OCI-LY3 (cell line): ENCODE results near the gene MYH9.
"Not testable (repeated sequence)": the region's sequence is repeated elsewhere in the genome, so short reads cannot be mapped to it uniquely, and the experiment has no call there.

ENCODE experiments used
- H2AFZ ChIP-seq: fragments of 200-600, 300-600 bp; shearing (Covaris generic); 2 replicates; pipeline ENCODE4 v1.6.0; 2014; ENCODE audit warnings: antibody characterized with exemption, low read depth, low read length
- H3K27ac ChIP-seq: fragments of 200-600, 300-600 bp; sonication (generic); 2 replicates; pipeline ENCODE4 v1.5.1; 2014; ENCODE audit warnings: mild to moderate bottlenecking, low read length, moderate library complexity, mixed read lengths
- H3K27me3 ChIP-seq: fragments of 200-600, 300-600 bp; sonication (generic); 2 replicates; pipeline ENCODE4 v1.6.1; 2014; ENCODE audit warnings: low read depth, low read length, mixed read lengths
- H3K36me3 ChIP-seq: fragments of 200-600, 300-600 bp; sonication (generic); replicated peaks from 2 replicates; pipeline ENCODE3; 2014; ENCODE audit warnings: low read depth, low read length, mixed read lengths
- H3K4me1 ChIP-seq: fragments of 300-600, 200-600 bp; sonication (generic); 2 replicates; pipeline ENCODE4 v1.6.1; 2014; ENCODE audit warnings: low read length, mixed read lengths
- H3K4me2 ChIP-seq: fragments of 200-600, 300-600 bp; sonication (generic); 2 replicates; pipeline ENCODE4 v1.6.1; 2014; ENCODE audit warnings: low read length, mixed read lengths
- H3K4me3 ChIP-seq: fragments of 300-600, 200-600 bp; sonication (generic); 2 replicates; pipeline ENCODE4 v1.5.1; 2014; ENCODE audit warnings: antibody characterized with exemption, mild to moderate bottlenecking, low read length, moderate library complexity
- H3K79me2 ChIP-seq: fragments of 300-600, 200-600 bp; shearing (Covaris generic); 2 replicates; pipeline ENCODE4 v1.6.1; 2014; ENCODE audit warnings: mild to moderate bottlenecking, low read length, mixed read lengths
- H3K9ac ChIP-seq: fragments of 300-600, 200-600 bp; shearing (Covaris generic); 2 replicates; pipeline ENCODE4 v1.6.0; 2014; ENCODE audit warnings: mild to moderate bottlenecking, low read length, moderate library complexity
- H3K9me3 ChIP-seq: fragments of 200-600, 300-600 bp; shearing (Covaris generic); 2 replicates; pipeline ENCODE4 v1.6.1; 2014; ENCODE audit warnings: low read length, mixed read lengths; ENCODE audit not compliant: insufficient read depth
- H4K20me1 ChIP-seq: fragments of 200-600, 300-600 bp; sonication (generic); 2 replicates; pipeline ENCODE4 v1.6.1; 2016; ENCODE audit warnings: low read length, mixed read lengths; ENCODE audit not compliant: insufficient read depth
- CTCF ChIP-seq: fragments of 200-600, 300-600 bp; sonication (generic); IDR thresholded peaks from 2 replicates; pipeline ENCODE4 v1.5.1; 2014; ENCODE audit warnings: antibody characterized with exemption, low read length, low read depth
- EZH2phosphoT487 ChIP-seq: fragments of 200-600 bp; shearing (Covaris generic); IDR thresholded peaks from 2 replicates; pipeline ENCODE4 v1.6.1; 2018; ENCODE audit warnings: antibody characterized with exemption, mixed run types, low read depth

MYH9 gene

GRCh38 chr22:36409911-36410756, 22.4 kb upstream of the MYH9 start:
- H3K36me3 ChIP-seq = no peaks in the 10 kb centered on the region
- H3K4me1 ChIP-seq = peaks cover 13% of the 10 kb centered on the region
- no peaks in the 10 kb centered on the region for H4K20me1 ChIP-seq
- H3K79me2 ChIP-seq = no peaks in the 10 kb centered on the region
- H3K27ac ChIP-seq = no peak overlapping the region
- H3K9me3 ChIP-seq = no peaks in the 10 kb centered on the region
- H2AFZ ChIP-seq = no peak overlapping the region
- H3K9ac ChIP-seq = no peak overlapping the region
- no peak for TF ChIP-seq EZH2phosphoT487
- TF ChIP-seq CTCF = no peak
- no peaks in the 10 kb centered on the region for H3K27me3 ChIP-seq
- H3K4me2 ChIP-seq = no peak overlapping the region
- no peak overlapping the region for H3K4me3 ChIP-seq

- not testable (repeated sequence) for H3K27me3 ChIP-seq, H3K36me3 ChIP-seq, H4K20me1 ChIP-seq, H2AFZ ChIP-seq, H3K9ac ChIP-seq, H3K4me3 ChIP-seq, H3K27ac ChIP-seq, H3K9me3 ChIP-seq, H3K79me2 ChIP-seq, H3K4me2 ChIP-seq
- H3K4me1 ChIP-seq = peaks cover 14% of the 10 kb centered on the region
Measured at GRCh38 chr22:36409554-36409910, 21.8 kb upstream of the MYH9 start.

GRCh38 chr22:36409056-36409455, 21.3 kb upstream of the MYH9 start:
- Histone ChIP-seq H3K4me3 (no peak overlapping the region), H3K4me2 (no peak overlapping the region), H2AFZ (no peak overlapping the region), H3K27me3 (no peaks in the 10 kb centered on the region), H3K9me3 (no peaks in the 10 kb centered on the region), H3K79me2 (no peaks in the 10 kb centered on the region), H3K27ac (no peak overlapping the region), H3K9ac (no peak overlapping the region), H3K4me1 (peaks cover 14% of the 10 kb centered on the region), H3K36me3 (no peaks in the 10 kb centered on the region), H4K20me1 (no peaks in the 10 kb centered on the region)
- no peak for TF ChIP-seq CTCF

- TF ChIP-seq CTCF (no peak), EZH2phosphoT487 (no peak)
- H3K9ac ChIP-seq = no peak overlapping the region
- no peak overlapping the region for H2AFZ ChIP-seq
- H3K4me3 ChIP-seq = no peak overlapping the region
- no peaks in the 10 kb centered on the region for H4K20me1 ChIP-seq
- peaks cover 14% of the 10 kb centered on the region for H3K4me1 ChIP-seq
- no peak overlapping the region for H3K27ac ChIP-seq
- H3K4me2 ChIP-seq = no peak overlapping the region
- no peaks in the 10 kb centered on the region for H3K9me3 ChIP-seq
- H3K36me3 ChIP-seq = no peaks in the 10 kb centered on the region
- H3K79me2 ChIP-seq = no peaks in the 10 kb centered on the region
- H3K27me3 ChIP-seq = no peaks in the 10 kb centered on the region
Measured at GRCh38 chr22:36406721-36407120, 19.0 kb upstream of the MYH9 start.
